Testis (tissue), 3 donors: ENCODE data around the gene STAT5B. TPM values are rescaled to one million over a fixed set of nuclear protein-coding genes. Genes with fewer than 3 reads are reported as not detected.

Source experiments
- DNase-seq: peaks from one replicate; pipeline ENCODE4 v3.0.0-alpha.2; 2019
- H3K27ac ChIP-seq, 2 donors: fragments of 200-600 bp; sonication (generic); one replicate each; pipeline ENCODE4 v1.5.1; 2019
- H3K27me3 ChIP-seq: fragments of 200-600 bp; sonication (generic); one replicate; pipeline ENCODE4 v1.5.1; 2019
- H3K36me3 ChIP-seq: fragments of 200-600 bp; sonication (generic); one replicate; pipeline ENCODE4 v1.5.1; 2017; ENCODE audit warnings: low read depth; ENCODE audit errors: missing control alignments
- H3K4me1 ChIP-seq: fragments of 200-600 bp; sonication (generic); one replicate; pipeline ENCODE4 v1.5.1; 2019
- H3K4me3 ChIP-seq, 2 donors: fragments of 200-600 bp; sonication (generic); one replicate each; pipeline ENCODE4 v1.5.1; 2017 to 2019
- H3K9me3 ChIP-seq: fragments of 200-600 bp; sonication (generic); one replicate; pipeline ENCODE4 v1.5.1; 2017
- POLR2A ChIP-seq: fragments of 450-650 bp; IDR thresholded peaks from one replicate; pipeline ENCODE4 v1.6.1; 2017; ENCODE audit warnings: antibody characterized with exemption, mild to moderate bottlenecking, moderate library complexity
- WGBS, 2 donors: methylation state at CpG; one replicate each; pipeline ENCODE4 v1.1.5; 2018; 5-methylcytosine and 5-hydroxymethylcytosine counted together
- intact Hi-C: fragments of 100-400 bp; cut with DNase I; formaldehyde crosslinking; loops from one replicate; pipeline ENCODE4 v1.15.1; 2023; ENCODE audit warnings: low total_unique reads
- polyA plus RNA-seq: library from polyadenylated mRNA; stranded (reverse); fragments of 350-450 nt; fragmentation: Illumina TruSeq; extraction: RNeasy Lipid Tissue Mini Kit (QIAGEN cat#74804); gene quantifications from one replicate; pipeline ENCODE4 v1.2.3, GENCODE V29; 2014; ENCODE audit warnings: low read depth, low replicate concordance; ENCODE audit not compliant: insufficient read depth
- total RNA-seq, 2 donors: library from RNA; depleted of rRNA; stranded (reverse); fragments of >200 nt; gene quantifications; one replicate each; pipeline ENCODE4 v1.2.3, GENCODE V29; 2016
- TF ChIP-seq, protein P1 (sequence below), 3 experiments: fragments of 450-650 bp in 2 of 3; fragments of 200-600 bp in 1 of 3; sonication (generic) in 1 of 3; IDR thresholded peaks; one replicate each; pipeline ENCODE4 v1.5.1; 2016 to 2019; ENCODE audit warnings: antibody characterized with exemption in 3 of 3, mild to moderate bottlenecking in 2 of 3, moderate library complexity in 1 of 3

The STAT5B gene
- total and polyA plus RNA-seq, 3 donors from 2014 or later: 65.9 to 81.5 (median 66.0) TPM

DNA sequence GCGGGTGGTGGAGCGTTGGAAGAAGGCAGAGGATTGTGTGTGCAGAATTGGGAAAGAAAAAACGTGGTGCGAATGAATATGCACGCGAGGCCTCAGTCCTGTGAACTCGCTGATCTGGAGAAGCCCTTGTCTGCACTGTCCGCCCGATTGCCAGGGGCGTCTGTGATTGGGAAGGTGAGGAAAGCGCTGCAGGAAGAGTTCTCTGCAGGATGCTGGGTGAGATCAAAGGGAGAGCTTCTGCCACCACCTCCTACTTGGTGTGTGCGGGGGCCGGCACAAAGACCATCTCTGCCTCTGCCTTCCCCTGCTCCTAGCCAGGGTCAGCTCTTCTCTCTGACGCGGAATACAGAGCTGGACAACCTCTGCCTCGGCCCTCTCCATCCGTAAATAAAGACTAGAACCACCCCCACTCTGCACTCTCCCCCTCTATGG lies 120.6 kb downstream of the STAT5B start:
- intact Hi-C loops: no loop called here
- DNase-seq: no peak
- 20 to 22% methylated on average over 17 of the region's 17 CpGs for WGBS, 2 donors

GRCh38 chr17:42153919-42154742 lies 122.1 kb downstream of the STAT5B start:
- 3 to 4% methylated on average over 14 to 15 of the region's 15 CpGs for WGBS, 2 donors
- Histone ChIP-seq H3K4me3 (peak overlapping the region; percentile 97 to 98), H3K36me3 (no peaks in the 10 kb centered on the region), H3K4me1 (peaks cover 22% of the 10 kb centered on the region), H3K27ac (peak overlapping the region; percentile 70 to 78), H3K9me3 (no peaks in the 10 kb centered on the region), H3K27me3 (no peaks in the 10 kb centered on the region)
- DNase-seq: no peak
- TF ChIP-seq POLR2A: no peak
- intact Hi-C loops: no loop called here

More for the DNA sequence above, 120.6 kb downstream of the STAT5B start:
- no peaks in the 10 kb centered on the region for H3K9me3 ChIP-seq
- no peak for TF ChIP-seq POLR2A
- TF ChIP-seq, protein P1, sequence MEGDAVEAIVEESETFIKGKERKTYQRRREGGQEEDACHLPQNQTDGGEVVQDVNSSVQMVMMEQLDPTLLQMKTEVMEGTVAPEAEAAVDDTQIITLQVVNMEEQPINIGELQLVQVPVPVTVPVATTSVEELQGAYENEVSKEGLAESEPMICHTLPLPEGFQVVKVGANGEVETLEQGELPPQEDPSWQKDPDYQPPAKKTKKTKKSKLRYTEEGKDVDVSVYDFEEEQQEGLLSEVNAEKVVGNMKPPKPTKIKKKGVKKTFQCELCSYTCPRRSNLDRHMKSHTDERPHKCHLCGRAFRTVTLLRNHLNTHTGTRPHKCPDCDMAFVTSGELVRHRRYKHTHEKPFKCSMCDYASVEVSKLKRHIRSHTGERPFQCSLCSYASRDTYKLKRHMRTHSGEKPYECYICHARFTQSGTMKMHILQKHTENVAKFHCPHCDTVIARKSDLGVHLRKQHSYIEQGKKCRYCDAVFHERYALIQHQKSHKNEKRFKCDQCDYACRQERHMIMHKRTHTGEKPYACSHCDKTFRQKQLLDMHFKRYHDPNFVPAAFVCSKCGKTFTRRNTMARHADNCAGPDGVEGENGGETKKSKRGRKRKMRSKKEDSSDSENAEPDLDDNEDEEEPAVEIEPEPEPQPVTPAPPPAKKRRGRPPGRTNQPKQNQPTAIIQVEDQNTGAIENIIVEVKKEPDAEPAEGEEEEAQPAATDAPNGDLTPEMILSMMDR (IDR thresholded peaks at IDR 0.05): no peak
- H3K36me3 ChIP-seq: no peaks in the 10 kb centered on the region
- no peak overlapping the region for H3K27ac ChIP-seq
- peak overlapping the region; percentile 97 to 98 for H3K4me3 ChIP-seq
- H3K4me1 ChIP-seq: peaks cover 22% of the 10 kb centered on the region
- no peaks in the 10 kb centered on the region for H3K27me3 ChIP-seq

Other genes with a start within 250 kb of the STAT5B start
- gene C17orf113, start 225.8 kb downstream of the STAT5B start, total RNA-seq: 10 to 100 TPM in 1 of 2 donors, 1 to 10 TPM in 1; 7.7 to 11.3 TPM
- 2.8 TPM for gene C17orf113, start 225.8 kb downstream of the STAT5B start, polyA plus RNA-seq
- gene ZNF385C, start 177.9 kb downstream of the STAT5B start, total RNA-seq: 10 to 100 TPM; 17.9 to 26.6 TPM
- gene ZNF385C, start 177.9 kb downstream of the STAT5B start, polyA plus RNA-seq: 21.4 TPM
- gene DHX58, start 163.7 kb downstream of the STAT5B start, total RNA-seq: 10 to 100 TPM; 35.9 to 51.1 TPM
- 56.3 TPM for gene DHX58, start 163.7 kb downstream of the STAT5B start, polyA plus RNA-seq
- gene KAT2A, start 155.0 kb downstream of the STAT5B start, total RNA-seq: 100 to 1,000 TPM; 109 to 111 TPM
- gene KAT2A, start 155.0 kb downstream of the STAT5B start, polyA plus RNA-seq: 37.6 TPM
- 1 to 10 TPM; 6.9 to 9.8 TPM for gene HSPB9, start 153.6 kb downstream of the STAT5B start, total RNA-seq
- gene HSPB9, start 153.6 kb downstream of the STAT5B start, polyA plus RNA-seq: 12.9 TPM
- gene RAB5C, start 121.4 kb downstream of the STAT5B start, total RNA-seq: 100 to 1,000 TPM in 1 of 2 donors, 10 to 100 TPM in 1; 96.0 to 152 TPM
- 139 TPM for gene RAB5C, start 121.4 kb downstream of the STAT5B start, polyA plus RNA-seq
- under 1 TPM; 0.24 to 0.56 TPM for gene KCNH4, start 95.2 kb downstream of the STAT5B start, total RNA-seq
- gene KCNH4, start 95.2 kb downstream of the STAT5B start, polyA plus RNA-seq: 0.42 TPM
- gene HCRT, start 90.9 kb downstream of the STAT5B start, total RNA-seq: not detected
- gene HCRT, start 90.9 kb downstream of the STAT5B start, polyA plus RNA-seq: not detected
- 10 to 100 TPM; 28.3 to 36.6 TPM for gene GHDC, start 81.9 kb downstream of the STAT5B start, total RNA-seq
- gene GHDC, start 81.9 kb downstream of the STAT5B start, polyA plus RNA-seq: 16.9 TPM
- gene STAT5A, start 12.1 kb upstream of the STAT5B start, total RNA-seq: 10 to 100 TPM; 27.8 to 37.0 TPM
- gene STAT5A, start 12.1 kb upstream of the STAT5B start, polyA plus RNA-seq: 13.7 TPM
- 100 to 1,000 TPM; 107 to 117 TPM for gene STAT3, start 112.1 kb upstream of the STAT5B start, total RNA-seq
- 69.5 TPM for gene STAT3, start 112.1 kb upstream of the STAT5B start, polyA plus RNA-seq
- gene CAVIN1, start 146.9 kb upstream of the STAT5B start, total RNA-seq: 10 to 100 TPM; 49.4 to 68.4 TPM
- gene CAVIN1, start 146.9 kb upstream of the STAT5B start, polyA plus RNA-seq: 106 TPM
- 100 to 1,000 TPM; 131 to 143 TPM for gene ATP6V0A1, start 182.5 kb upstream of the STAT5B start, total RNA-seq
- gene ATP6V0A1, start 182.5 kb upstream of the STAT5B start, polyA plus RNA-seq: 89.9 TPM